ENCODE measurements around the gene TUBA1C.
"Not testable (repeated sequence)": the region's sequence is repeated elsewhere in the genome, so short reads cannot be mapped to it uniquely, and the experiment has no call there.

Gene TUBA1C

GRCh38 chr12:49320411-49321103 is 55.7 kb downstream of the TUBA1C start:
- not testable (repeated sequence) for DNase-seq

DNA sequence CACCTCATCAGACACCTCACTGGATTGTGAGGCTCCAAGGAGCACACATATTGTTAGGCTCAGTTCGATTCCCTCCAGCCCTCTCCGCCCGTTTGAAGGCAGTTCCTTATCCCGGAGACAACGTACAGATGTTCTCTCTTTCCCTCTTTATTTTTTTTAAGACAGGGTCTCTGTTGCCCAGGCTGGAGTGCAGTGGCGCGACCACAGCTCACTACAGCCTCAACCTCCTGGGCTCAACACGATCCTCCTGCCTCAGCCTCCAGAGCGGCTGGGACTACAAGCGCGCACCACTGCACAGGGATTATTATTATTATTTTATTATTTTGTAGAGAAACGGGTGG is 57.5 kb downstream of the TUBA1C start:
- no peak for DNase-seq

DNA sequence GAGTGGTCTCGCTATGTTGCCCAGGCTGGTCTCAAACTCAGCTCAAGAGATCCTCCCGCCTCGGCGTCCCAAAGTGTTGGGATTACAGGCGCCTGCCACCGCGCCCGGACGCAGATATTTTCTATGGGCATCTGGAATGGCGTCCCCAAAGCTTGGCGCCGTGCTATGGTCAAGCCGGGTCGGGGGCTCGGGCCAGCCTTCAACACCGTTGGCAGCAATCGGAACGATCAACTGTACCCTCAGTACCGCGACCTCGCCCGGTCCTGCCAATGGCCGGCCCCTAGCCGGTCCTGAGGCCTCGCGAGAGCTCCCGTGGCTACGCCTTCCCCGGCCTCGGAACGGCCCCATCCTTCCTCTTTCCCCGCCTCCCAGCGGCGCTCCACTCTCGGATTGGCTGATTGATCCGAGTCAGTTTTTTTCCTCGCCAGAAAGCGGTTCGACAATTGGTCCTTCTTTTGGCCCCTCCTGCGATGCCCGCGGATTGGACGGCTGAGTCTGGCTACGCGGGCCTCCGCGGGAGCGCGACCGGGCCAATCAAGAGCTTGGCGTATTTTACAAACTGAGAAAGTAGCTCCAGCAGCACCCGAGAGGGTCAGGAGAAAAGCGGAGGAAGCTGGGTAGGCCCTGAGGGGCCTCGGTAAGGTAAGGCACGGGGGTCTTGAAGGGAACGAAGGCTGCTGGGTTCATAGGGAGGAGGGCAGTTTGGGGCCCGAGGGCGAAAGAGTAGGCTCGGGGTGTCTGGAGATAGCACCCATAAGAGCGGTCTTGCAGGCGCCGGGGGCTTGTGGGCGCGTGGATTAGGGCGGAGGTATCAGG is 58.0 kb downstream of the TUBA1C start, which contains the start of gene TROAP:
Gene TROAP (plus strand): TSS at position 548 of the 816 bp plus-strand sequence. CDS start 354 bp downstream, outside the sequence.
- DNase-seq = peak; percentile 96

GRCh38 chr12:49323524-49324097 is 58.7 kb downstream of the TUBA1C start:
- DNase-seq = no peak
